ENCODE results near the gene SFTPD. TPM values are rescaled to one million over a fixed set of nuclear protein-coding genes. Genes with fewer than 3 reads are reported as not detected.

SFTPD gene
- total RNA-seq, 1 experiment from 2014 or later: 0.24 TPM

- Histone ChIP-seq H2AFZ (ENCODE audit: low read length) (no peak overlapping the region), H3K9me3 (ENCODE audit: control insufficient read depth, low read depth, low read length) (no peaks in the 10 kb centered on the region), H3K14ac (ENCODE audit: insufficient read depth, low read length) (no peak overlapping the region; the same call in 1 of the 2 replicates), H3K23ac (ENCODE audit: insufficient read length, low read depth, low read length) (no peak overlapping the region), H3K4ac (ENCODE audit: low read depth, low read length) (no peak overlapping the region), H2BK12ac (ENCODE audit: insufficient read length, low read depth, low read length) (no peak overlapping the region), H3K9ac (ENCODE audit: extremely low read depth, insufficient read length, low read length) (no peak overlapping the region), H2AK5ac (ENCODE audit: insufficient read length, low read length) (no peak overlapping the region), H3K79me1 (ENCODE audit: insufficient read depth, low read depth, low read length, poor library complexity, severe bottlenecking) (no peaks in the 10 kb centered on the region), H2BK15ac (ENCODE audit: low read depth, low read length) (no peak overlapping the region), H3K27ac (ENCODE audit: insufficient read length, low read depth, low read length) (no peak overlapping the region), H3K56ac (ENCODE audit: insufficient read length, low read depth, low read length) (no peak overlapping the region), H4K5ac (ENCODE audit: insufficient read length, low read depth, low read length) (no peak overlapping the region), H2BK5ac (ENCODE audit: insufficient read length, low read length) (no peak overlapping the region), H3K4me1 (ENCODE audit: insufficient read depth, low read length) (no peaks in the 10 kb centered on the region), H2BK20ac (ENCODE audit: low read depth, low read length, poor library complexity, severe bottlenecking) (no peak overlapping the region), H3K79me2 (ENCODE audit: insufficient read depth, low read length) (no peaks in the 10 kb centered on the region), H3K23me2 (ENCODE audit: insufficient read length, low read depth, low read length, poor library complexity, severe bottlenecking) (peaks cover 3% of the 10 kb centered on the region), H3K4me2 (ENCODE audit: insufficient read depth, insufficient read length, low read length) (no peak overlapping the region), H3K18ac (ENCODE audit: insufficient read length, low read depth, low read length) (no peak overlapping the region), H4K8ac (replicated peaks; ENCODE audit: insufficient read length, low read depth, low read length) (no peak overlapping the region), H3K27me3 (ENCODE audit: insufficient read depth, low read length) (peaks cover 7% of the 10 kb centered on the region; the same call in 1 of the 2 replicates), H3T11ph (ENCODE audit: low read length) (no peak overlapping the region), H4K20me1 (ENCODE audit: control insufficient read depth, insufficient read depth, insufficient read length) (no peaks in the 10 kb centered on the region), H4K91ac (ENCODE audit: insufficient read length, low read depth, low read length) (no peak overlapping the region), H2BK120ac (ENCODE audit: low read depth, low read length, poor library complexity, severe bottlenecking) (no peak overlapping the region)
- Mint-ChIP-seq H3K27me3 (ENCODE audit: low read depth) (peaks cover 23% of the 10 kb centered on the region), H3K27ac (no peak overlapping the region), H3K9me3 (no peaks in the 10 kb centered on the region), H3K4me3 (no peak overlapping the region), H3K4me1 (peaks cover 4 to 5% of the 10 kb centered on the region in 2 experiments), H3K36me3 (ENCODE audit: insufficient read depth in 1 of 3, low read depth in 3 of 3) (no peaks in the 10 kb centered on the region)
- TF ChIP-seq CTCF (conservative IDR thresholded peaks at IDR 0.05): no peak
- no CpG with 5 or more reads among the region's 4 CpGs for WGBS (ENCODE audit: extremely low coverage, insufficient read length, low lambda C conversion rate)
- DNase-seq: no peak
These were observed 16.0 kb downstream of the SFTPD start for GRCh38 chr10:79932841-79933379.
